GM18858 (cell line): ENCODE data around the gene PSMD8.
"Not testable (repeated sequence)": the region's sequence is repeated elsewhere in the genome, so short reads cannot be mapped to it uniquely, and the experiment has no call there.

Source experiments
- ATAC-seq: cut with Tn5 transposase; IDR thresholded peaks from one replicate; pipeline ENCODE4 v1.9.1; 2021; ENCODE audit not compliant: unreplicated experiment

The PSMD8 gene

DNA sequence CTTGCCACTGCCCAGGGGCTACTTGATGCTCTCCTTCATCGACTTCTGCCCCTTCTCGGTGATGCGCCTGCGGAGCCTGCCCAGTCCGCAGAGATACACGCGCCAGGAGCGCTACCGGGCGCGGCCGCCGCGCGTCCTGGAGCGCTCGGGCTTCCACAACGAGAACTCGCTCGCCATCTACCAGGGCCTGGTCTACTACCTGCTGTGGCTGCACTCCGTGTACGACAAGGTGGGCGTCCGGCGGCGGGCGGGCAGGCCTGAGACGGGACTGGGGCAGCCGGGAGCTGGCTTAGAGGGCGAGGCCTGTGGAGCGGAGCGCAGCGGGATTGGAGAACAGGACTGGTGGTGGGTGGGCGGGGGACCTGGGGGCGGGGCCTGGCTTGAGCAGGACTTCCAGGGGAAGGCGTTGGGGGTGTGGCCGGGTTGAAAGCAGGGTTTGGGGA lies 12.7 kb upstream of the PSMD8 start:
- ATAC-seq = no peak

DNA sequence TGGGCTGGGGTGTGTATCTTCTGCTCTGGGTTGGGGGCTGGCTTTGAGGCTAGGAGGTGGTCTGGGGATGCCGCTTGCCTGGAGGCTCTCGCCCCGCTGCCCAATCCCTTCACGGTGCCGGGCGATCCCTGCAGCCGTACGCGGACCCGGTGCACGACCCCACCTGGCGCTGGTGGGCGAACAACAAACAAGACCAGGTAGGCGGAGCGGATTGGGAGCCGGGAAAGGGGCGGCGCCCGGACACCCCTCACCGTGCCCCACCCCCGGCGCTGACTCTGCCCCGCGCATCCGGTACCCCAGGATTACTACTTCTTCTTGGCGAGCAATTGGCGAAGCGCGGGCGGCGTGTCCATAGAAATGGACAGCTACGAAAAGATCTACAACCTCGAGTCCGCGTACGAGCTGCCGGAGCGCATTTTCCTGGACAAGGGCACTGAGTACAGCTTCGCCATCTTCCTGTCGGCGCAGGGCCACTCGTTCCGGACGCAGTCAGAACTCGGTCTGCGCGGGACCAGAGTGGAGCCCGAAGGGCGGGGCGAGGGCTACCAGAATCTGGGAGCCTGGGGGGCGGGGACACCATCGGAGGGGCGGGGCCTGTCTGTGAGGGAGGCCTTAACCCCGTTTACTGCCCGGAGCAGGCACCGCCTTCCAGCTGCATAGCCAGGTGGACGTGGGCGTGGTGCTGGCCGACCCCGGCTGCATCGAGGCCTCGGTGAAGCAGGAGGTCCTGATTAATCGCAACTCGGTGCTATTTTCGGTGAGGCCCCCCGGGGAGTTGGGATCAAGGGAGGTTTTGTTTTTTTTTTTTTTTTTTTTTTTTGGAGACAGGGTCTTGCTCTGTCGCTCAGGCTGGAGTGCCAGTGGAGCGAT lies 12.1 kb upstream of the PSMD8 start:
- ATAC-seq = no peak

DNA sequence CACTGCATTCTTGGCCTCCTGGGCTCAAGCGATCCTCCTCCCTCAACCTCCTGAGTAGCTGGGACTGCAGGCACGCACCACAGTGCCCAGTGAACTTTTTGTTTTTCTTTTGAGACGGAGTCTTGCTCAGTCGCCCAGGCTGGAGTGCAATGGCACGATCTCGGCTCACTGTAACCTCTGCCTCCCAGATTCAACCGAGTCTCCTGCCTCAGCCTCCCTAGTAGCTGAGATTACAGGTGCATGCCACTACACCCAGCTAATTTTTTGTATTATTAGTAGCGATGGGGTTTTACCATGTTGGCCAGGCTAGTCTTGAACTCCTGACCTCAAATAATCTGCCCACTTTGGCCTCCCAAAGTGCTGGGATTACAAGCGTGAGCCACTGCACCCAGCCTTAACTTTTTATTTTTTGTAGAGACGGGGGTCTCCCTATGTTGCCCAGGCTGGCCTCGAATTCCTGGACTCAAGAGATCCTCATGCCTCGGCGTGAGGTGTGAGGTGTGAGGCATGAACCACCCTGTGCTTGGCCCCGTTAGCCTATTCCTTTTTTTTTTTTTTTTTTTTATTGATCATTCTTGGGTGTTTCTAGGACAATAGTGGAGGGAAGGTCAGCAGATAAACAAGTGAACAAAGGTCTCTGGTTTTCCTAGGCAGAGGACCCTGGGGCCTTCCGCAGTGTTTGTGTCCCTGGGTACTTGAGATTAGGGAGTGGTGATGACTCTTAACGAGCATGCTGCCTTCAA lies 11.3 kb upstream of the PSMD8 start:
- ATAC-seq = not testable (repeated sequence)

DNA sequence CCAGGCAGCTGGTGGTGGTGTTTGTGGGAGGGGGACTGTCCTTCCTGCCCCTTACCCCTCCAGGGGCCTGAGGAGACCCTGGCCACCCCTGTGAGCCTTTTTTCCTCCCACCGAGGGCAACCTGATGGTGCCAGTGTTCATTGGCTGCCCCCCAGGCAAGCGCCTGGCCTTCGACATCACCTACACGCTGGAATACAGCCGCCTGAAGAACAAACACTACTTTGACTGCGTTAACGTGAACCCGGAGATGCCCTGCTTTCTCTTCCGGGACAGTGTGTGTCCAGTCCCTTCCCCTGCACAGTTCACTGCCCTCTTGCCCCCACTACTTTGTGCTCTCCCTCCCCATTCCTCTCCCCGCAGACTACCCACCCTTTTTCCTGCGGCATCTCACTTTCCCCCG lies 7.3 kb upstream of the PSMD8 start:
- ATAC-seq = no peak

DNA sequence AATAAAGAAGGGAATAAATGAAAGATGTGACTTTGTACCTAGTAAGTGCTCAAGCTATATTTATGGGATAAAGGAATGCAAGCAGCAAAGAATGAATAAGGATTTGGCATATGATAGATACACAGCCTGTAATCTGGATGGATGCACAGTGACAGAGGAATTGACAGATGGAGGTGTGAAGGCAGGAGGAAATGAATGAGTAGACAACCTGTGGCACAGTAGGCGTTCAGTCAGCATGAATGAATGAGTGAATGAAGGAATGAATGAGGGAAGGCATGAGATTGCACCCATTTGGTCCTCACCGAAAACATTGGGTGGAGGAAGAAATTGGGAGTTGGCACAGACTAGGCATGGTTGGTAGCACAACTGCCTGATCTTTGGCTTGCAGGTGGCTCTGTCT lies 4.8 kb upstream of the PSMD8 start:
- ATAC-seq = no peak

DNA sequence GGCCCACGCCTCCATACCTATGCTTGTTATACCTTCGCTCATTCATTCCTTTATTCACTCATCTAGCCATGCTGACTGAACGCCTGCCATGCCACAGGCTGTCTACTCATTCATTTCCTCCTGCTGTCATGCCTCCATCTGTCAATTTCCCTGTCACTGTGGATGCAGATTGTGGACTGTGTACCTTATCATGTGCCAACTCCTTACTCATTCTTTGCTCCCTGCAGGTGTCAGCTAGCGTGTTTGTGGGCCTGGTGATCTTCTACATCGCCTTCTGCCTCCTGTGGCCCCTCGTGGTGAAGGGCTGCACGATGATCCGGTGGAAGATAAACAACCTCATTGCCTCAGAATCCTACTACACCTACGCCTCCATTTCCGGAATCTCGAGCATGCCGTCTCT lies 4.1 kb upstream of the PSMD8 start:
- ATAC-seq = no peak

DNA sequence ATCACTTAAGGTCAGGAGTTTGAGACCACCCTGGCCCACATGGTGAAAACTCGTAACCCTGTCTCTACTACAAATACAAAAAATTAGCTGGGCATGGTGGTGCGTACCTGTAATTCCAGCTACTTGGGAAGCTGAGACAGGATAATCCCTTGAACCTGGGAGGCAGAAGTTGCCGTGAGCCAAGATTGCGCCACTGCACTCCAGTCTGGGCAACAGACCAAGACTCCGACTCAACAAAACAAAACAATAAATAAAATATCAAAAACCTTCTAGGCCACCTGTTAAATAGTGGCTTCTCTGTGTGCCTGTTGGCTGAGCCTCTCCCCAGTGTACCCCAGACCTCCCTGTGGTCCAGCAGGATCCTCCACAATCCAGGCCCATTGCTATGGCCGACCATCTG lies 3.3 kb upstream of the PSMD8 start:
- ATAC-seq = no peak

DNA sequence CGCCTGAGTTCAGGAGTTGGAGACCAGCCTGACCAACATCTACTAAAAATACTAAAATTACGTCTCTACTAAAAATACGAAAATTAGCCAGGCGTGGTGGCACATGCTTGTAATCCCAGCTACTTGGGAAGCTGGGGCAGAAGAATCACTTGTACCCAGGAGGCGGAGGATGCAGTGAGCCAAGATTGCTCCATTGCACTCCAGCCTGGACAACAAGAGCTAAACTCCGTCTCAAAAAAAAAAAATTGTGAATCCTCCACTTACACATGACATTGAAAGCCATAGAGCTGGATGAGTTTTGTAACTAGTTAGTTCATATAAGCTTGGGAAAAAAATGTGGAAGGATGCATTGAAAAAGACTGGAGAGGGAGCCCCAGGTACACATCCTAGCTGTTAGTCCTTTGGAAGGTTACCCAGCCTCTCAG lies 452 bp upstream of the PSMD8 start:
- no peak for ATAC-seq

DNA sequence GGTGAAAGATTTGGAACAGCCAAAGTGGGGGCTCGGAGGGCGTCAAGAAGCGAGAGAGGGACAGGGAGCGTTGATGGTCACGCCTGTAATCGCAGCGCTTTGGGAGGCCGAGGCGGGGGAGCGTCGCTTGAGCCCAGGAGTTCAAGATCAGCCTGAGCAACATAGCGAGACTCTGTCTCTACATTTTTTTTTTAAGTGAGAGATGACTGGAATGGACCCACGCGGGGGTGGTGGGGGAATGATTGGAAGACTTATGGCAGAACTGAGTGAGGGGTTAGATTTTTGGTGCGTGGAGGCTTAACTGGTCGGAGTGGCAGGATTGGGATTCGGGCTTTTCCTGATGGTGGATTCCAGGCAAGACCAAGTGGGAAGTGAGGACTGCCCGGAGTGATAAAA lies 725 bp downstream of the PSMD8 start:
- ATAC-seq = no peak

DNA sequence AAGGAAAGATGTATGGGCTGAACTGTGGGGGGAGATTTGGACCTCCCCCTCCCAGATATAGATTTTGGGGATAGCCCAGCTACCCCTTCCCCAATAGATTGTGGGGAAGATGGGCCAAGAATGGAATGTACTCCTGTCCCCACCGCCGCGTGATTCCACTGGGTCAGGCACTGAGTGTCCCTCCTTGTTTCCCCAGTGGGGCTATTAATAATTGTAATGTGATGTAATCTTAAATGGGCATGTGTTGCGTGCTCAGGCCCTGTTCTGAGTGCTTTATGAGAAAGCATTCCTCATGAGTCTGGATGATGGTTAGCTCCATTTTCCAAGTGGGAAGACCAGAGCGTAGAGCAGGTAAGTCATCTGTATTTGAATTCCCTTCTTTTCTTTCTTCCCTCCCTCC lies 1.4 kb downstream of the PSMD8 start:
- ATAC-seq = no peak

DNA sequence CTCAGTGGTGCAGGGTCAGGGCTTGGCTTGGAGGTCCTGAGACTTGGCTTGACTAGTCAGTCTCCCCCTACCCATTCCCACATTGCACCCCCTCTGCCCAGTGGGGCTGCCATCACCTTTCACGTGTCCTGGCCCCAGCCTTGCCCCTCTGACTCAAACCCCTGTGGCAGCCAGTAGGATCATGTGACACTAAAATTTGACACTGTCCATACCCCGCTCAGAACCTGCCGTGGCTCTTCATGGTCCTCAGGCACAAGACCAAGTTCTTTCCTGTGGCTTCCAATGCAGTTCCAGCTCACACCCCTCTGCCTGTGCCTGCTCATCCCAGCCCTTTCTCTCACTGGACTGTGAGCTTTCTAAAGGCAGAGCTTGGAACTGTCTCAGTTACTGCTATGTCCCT lies 2.2 kb downstream of the PSMD8 start:
- ATAC-seq = no peak

DNA sequence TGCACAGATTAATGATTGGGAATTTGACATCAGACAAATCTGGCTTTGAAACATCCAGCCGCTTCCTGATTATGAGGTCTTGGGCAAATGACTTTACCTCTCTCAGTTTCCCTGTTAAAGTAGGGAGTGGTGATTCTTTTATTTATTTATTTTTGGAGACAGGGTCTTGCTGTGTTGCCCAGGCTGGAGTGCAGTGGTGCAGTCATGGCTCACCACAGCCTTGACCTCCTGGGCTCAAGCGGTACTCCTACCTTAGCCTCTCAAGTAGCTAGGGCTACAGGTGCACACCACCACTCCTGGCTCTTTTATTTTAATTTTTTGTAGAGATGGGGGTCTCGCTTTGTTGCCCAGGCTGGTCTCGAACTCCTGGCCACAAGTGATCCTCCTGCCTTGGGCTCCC lies 2.7 kb downstream of the PSMD8 start:
- ATAC-seq = no peak

DNA sequence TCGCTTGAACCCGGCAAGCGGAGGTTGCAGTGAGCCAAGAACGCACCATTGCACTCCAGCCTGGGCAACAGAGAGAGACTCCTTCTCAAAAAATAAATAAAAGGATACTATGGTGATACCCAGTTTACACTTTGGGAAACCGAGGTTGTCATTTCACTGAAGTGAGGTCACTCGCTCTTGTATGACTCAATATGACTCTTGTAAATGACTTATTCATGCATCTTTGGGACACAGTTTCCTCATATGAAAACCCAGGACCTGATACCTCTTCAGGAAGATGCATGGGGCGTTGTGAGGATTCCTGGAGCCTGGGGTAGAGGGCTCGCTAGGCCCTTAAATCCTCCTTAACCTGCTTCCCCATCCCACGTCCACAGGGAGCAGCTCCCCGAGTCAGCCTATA lies 4.5 kb downstream of the PSMD8 start:
- ATAC-seq = no peak

DNA sequence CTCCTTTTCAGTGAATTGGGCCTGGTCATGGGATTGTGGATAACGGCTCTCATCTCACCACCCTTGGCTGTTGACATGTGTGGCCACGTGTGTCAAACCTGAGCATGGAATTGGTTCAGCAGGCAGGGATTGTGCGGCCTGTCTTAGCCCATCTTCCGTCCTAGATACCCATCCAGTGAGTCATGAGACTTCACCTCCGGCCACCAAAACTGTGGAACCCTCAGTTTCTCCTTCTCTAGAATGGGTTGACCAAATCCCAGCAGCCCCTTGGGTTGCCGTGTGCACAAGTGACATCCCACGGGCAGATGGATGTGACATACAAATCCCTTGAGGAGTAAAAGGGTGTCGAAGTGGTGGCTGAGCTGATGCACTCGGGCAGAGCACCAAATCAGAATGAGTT lies 6.8 kb downstream of the PSMD8 start:
- no peak for ATAC-seq

DNA sequence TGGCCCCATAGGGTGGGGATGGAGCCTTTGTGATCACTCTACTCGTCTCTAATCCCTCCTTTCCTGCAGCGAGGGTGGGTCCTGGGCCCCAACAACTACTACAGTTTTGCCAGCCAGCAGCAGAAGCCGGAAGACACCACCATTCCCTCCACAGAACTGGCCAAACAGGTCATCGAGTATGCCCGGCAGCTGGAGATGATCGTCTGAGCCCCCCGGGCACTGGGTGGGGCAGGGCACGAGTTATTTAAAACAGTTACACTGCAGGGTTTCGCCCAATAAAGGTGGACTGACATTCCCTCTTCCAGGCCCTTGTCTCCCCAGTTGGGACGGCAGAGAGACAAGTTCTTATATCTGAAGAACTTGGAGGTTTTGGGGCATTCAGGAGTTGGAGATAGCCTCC lies 8.8 kb downstream of the PSMD8 start:
- no peak for ATAC-seq

DNA sequence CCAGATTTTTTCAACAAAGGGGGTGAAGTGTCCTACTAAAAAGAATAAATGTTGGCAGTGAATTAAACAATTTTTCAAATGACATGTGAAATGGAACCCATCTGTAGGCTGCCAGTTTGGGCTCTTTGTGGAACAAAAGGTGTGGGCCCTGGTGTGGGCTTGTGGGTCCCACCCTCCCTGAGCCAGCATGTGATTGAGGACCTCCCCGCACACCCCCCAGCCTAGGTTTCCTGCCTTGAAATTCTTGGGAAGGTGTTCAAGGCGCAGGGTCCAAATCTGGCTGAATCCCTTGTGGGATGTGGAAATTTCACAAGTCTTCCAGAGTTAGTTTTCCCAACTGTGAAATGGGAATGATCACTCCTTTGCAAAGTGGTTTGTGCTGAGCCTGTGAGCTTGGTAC lies 9.4 kb downstream of the PSMD8 start:
- no peak for ATAC-seq

DNA sequence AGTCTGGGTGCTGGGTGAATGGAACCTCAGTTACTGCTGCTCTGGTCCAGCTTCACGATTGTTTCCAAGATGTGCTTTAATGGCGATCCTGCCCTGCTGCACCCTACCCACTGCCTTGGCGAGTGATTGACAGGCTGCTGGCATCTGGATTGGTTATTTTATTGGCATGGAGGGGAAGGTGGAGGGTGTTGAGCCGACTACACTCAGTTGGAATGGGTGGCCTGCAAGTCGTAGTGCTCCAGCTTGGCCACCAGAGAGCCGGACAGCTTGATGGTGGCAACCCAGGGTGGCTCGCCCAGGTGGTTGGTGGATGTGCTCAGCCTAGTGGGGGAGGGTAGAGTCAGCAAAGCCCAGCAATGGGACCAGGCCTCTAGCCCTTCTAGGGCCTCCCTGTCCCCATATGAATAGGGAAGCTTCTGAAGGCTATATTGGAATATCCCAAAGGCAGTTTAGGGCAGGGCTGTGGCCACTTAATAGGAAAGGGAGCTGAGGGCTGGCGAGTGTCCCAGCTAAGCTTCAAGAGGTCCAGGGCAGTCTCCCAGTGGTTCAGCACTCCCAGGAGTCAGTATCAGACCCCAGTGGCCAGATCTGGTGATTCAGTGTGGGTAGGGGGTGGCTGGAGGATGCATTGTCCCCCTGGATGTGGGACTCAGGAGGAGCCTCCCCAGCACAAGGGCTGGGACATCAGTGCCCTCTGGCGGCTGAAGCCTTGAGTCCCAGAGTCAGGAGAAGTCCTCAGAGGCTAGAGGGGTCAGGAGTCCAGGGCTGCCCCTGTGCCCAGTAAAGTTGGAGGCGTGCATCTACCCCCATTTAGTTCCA lies 10.0 kb downstream of the PSMD8 start:
- ATAC-seq = no peak

DNA sequence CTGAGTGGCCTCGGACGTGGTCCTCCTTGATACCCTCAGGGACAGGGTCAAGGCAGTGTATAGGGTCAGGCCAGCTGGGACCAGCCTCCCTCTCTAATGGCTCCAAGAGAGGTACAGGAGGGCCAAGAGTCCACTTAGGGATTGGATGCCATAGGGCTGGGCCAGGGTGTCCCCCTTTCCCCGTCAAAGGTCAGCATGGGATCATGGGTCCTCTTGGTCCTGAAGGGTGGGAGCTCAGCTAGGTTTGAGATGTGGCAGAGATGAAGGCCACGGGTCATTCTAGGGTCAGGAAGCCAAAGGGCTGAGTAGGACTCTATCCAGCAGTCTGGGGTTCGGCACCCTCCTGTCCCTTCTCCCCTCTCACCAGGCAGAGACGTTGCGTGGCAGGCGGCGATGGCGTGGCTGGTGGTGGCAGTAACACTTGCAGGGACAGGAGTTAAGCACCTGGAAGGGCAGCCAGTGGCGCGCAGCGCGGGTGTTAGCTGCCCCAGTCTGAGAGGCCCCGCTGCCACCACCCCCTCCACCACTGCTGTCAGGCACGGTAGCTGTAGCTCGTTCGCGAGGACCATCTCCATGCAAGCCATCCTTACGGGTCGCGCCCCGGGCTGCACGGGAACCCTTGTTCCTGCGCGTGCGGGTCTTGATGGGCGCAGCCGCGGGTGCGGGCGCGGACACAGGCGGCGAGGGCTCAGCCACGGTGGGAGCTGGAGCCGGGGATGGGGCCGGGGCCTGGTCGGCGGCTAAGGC lies 10.9 kb downstream of the PSMD8 start:
- ATAC-seq = no peak

DNA sequence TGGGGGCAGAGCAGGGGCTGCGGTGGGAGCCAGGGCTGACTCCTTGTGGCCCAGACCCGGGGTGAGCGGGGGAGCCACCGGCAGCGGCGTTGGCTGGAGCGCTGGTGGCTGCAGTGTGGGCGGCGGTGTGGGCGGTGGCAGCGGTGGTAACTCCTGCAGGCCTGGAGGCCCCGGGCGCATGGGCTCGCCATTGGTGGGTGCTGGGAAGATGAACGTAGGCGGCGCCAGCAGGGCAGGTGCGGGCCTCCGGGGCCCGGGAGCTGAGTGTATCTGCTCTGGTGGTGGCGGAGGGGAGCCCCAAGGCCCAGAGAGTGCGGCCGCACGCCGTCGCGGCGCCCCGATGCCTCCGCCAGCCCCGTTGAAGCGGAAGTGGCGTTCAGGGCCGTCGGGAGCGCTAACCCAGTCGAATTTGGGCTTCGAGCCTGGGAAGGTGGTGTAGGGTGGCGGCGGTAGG lies 11.5 kb downstream of the PSMD8 start:
- ATAC-seq = no peak

DNA sequence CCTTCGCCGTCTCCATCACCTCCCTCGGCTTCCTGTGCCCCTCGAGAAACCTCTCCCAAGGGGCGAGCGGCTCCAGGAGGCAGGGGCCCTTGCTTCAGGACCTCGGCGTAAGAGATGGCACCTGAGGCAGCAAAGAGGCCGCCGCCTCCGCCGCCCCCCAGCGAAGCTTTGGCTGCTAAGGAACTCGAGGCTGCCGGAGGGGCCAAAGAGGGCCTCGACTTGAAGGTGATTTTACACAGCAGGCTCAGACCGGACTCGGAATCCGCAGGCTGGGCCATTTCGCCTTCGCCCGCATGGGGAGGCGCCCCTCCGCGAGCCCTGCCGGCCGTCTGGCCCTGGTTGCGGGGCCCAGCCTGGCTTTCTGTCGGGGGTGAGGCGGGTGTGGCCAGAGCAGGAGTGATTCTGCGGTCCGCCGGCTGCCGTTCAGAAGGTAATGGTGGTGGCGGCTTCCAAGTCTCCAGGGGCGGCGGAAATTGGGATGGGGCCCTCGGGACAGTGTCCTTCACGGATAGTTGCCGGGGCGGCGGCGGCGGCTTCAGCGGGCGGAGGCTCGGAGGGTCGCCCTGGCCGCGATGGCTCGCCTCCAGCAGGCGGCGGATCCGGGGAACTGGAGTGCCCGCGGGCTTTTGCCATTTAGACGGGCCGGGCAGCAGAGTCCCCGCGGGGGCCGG lies 12.1 kb downstream of the PSMD8 start:
- no peak for ATAC-seq
